Stimulated activated memory B cell treated with anti-CD40 and anti-IgM and Interleukin-4, amounts not matched to agents 10 μg/mL and 1 μg/mL and 100 μg/mL, for 72 hours (primary cell): ENCODE measurements around the gene IPO5.

Experiments used
- ATAC-seq: fragments of 150-1000 bp; cut with Tn5 transposase; 2 replicates; pipeline ENCODE4 v1.10.0; 2021
- H3K27ac Mint-ChIP-seq: one replicate; pipeline ENCODE4 v1.8.0; 2022; ENCODE audit warnings: mild to moderate bottlenecking, mixed read lengths
- H3K27me3 Mint-ChIP-seq: one replicate; pipeline ENCODE4 v1.8.0; 2022; ENCODE audit warnings: mixed read lengths
- H3K36me3 Mint-ChIP-seq: one replicate; pipeline ENCODE4 v1.8.0; 2022; ENCODE audit warnings: mixed read lengths
- H3K4me1 Mint-ChIP-seq: one replicate; pipeline ENCODE4 v1.8.0; 2022; ENCODE audit warnings: mixed read lengths
- H3K4me3 Mint-ChIP-seq: one replicate; pipeline ENCODE4 v1.8.0; 2022; ENCODE audit warnings: mild to moderate bottlenecking, moderate library complexity, mixed read lengths
- H3K9me3 Mint-ChIP-seq: one replicate; pipeline ENCODE4 v1.8.0; 2022; ENCODE audit warnings: mixed read lengths

IPO5 gene

DNA sequence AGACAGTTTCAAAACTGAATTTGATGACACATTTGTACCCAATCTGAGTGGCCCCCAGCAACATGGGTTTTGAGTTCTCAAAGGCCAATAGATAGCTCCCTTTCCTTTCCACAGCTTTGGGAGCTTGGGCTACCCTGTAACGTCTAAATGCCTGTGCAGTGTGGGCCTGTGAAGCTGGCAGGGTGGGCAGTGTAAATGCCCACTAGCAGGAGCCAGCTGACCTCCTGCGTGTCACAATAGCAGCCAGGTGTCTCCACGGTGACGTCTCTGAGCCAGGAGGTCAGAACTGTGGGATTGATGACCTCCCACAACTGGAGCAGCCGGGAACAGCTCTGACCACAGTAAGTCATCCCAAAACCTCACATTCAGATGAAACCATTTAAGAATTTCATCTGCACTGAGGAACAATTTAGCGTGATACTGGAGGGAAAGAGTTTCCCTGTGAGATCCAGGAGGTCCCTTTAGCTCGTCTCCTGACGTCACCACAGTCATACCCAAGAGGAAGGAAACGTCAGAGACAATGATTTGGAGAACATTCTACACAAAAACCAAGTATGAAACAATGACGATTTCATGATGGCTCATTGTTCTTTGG lies at the start of gene IPO5:
Gene IPO5 (plus strand): TSS at position 300 of the 595 bp plus-strand sequence. CDS start 23,022 bp downstream, outside the sequence.
- peaks cover 10% of the 10 kb centered on the region for H3K27me3 Mint-ChIP-seq
- no peak within 1 kb of the TSS for H3K4me3 Mint-ChIP-seq
- ATAC-seq, result no peak
- peaks cover 5% of the 10 kb centered on the region for H3K36me3 Mint-ChIP-seq
- peaks cover 6% of the 10 kb centered on the region for H3K4me1 Mint-ChIP-seq
- H3K27ac Mint-ChIP-seq, result no peak within 1 kb of the TSS
- H3K9me3 Mint-ChIP-seq, result no peaks in the 10 kb centered on the region

DNA sequence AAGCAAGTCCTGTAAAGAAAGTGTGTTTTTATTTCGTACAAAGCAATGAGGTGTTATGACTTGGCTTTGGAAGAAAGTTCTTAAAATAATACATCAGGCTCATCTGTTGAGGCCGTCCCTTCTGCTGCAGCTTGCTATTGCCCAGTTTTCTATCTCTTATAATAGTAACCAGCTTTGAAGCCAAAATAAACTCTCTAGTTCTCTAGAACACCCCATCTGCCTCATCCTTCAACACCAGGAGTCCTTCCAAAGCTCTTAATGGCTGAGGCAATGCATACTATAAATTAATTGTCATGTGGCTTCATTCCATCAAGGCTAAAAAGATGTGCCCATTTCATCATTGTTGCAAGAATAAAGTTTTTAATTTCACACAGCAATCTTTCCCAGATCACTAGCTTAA lies 49.4 kb upstream of the IPO5 start:
- no peaks in the 10 kb centered on the region for H3K36me3 Mint-ChIP-seq
- no peaks in the 10 kb centered on the region for H3K4me1 Mint-ChIP-seq
- H3K27ac Mint-ChIP-seq, result no peak overlapping the region
- no peak for ATAC-seq
- H3K9me3 Mint-ChIP-seq, result no peaks in the 10 kb centered on the region
- peaks cover 25% of the 10 kb centered on the region for H3K27me3 Mint-ChIP-seq
- no peak overlapping the region for H3K4me3 Mint-ChIP-seq

DNA sequence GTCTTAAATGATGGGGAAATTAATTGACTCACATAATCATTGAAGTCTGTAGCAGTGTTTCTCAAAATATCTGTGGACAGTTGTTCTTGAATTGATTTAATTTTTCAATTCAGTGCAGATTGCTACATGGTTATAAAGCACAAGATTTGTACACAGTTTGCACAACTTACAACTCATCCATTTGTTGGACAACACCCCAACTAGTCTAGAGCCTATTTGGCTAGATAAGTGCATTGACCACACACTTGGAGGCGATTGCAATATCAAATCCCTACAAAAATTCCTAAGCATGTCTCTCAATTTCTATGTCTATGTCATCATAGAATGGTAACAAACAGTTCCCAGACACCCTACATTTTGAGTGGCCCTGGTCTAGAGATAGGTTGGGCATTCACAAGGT lies 48.0 kb upstream of the IPO5 start:
- Mint-ChIP-seq H3K9me3 (no peaks in the 10 kb centered on the region), H3K27ac (no peak overlapping the region), H3K36me3 (no peaks in the 10 kb centered on the region), H3K27me3 (peaks cover 19% of the 10 kb centered on the region), H3K4me1 (no peaks in the 10 kb centered on the region), H3K4me3 (no peak overlapping the region)
- ATAC-seq, result no peak

DNA sequence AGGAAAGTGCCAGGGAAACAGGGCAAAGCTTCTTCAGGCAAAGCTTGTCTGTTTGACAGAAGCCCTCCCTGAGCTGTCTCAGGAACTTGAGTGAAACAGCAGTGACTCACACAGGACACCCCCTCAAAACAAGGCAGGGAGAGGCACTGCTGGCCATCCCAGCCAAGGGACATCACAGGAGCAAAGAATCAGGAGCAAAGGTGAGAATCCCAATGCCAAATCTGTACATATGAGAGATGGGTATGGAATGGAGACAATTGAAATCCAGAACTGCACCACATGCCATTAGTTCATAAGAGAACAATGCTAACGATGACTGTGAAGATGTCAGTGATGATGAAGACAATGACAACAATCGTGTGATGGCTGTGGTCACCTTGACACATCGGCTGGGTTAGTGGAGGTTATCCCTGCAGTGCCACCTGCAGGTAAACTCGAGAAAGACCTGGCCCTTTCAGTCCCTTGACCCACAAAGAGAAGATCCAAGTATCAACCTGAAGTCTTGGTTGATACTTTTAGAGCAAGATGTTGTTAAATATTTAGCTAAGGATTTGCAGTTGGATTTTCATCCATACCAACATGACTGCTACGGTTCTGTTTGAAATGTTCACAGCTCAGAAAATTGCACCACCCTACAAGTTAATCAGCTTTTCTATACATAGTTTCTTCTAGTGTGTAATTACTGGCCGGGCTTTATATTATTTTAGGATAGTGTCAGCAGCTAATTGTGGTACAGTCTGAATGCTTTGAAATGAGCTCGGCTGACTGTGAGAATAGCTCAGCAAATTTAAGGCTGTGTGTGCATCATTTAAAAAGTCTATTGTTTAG lies 42.0 kb upstream of the IPO5 start:
- Mint-ChIP-seq H3K36me3 (peaks cover 6% of the 10 kb centered on the region), H3K9me3 (peaks cover 15% of the 10 kb centered on the region), H3K27me3 (peaks cover 19% of the 10 kb centered on the region), H3K4me3 (no peak overlapping the region), H3K27ac (no peak overlapping the region), H3K4me1 (no peaks in the 10 kb centered on the region)
- no peak for ATAC-seq

DNA sequence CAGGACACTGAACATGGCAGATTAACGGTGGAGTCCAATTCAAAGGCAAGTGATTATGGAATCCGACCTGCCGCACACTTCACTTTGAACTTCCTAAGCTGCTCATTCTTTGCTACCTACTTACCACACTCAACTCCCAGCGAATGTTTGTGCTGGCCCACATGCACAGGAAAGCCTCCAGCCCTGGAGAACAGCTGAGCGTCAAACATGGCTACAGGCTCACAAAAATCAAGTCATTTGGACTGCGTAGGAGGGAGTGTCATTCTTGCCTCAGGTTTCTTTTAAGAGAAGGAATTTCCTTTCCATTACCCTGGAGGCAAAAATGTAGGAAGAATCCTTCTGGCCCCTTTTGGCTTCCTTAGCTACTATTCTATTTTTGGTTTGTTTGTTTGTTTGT lies 41.3 kb upstream of the IPO5 start:
- no peak overlapping the region for H3K27ac Mint-ChIP-seq
- peaks cover 6% of the 10 kb centered on the region for H3K36me3 Mint-ChIP-seq
- no peak overlapping the region for H3K4me3 Mint-ChIP-seq
- no peak for ATAC-seq
- peaks cover 15% of the 10 kb centered on the region for H3K9me3 Mint-ChIP-seq
- no peaks in the 10 kb centered on the region for H3K4me1 Mint-ChIP-seq
- peaks cover 19% of the 10 kb centered on the region for H3K27me3 Mint-ChIP-seq

DNA sequence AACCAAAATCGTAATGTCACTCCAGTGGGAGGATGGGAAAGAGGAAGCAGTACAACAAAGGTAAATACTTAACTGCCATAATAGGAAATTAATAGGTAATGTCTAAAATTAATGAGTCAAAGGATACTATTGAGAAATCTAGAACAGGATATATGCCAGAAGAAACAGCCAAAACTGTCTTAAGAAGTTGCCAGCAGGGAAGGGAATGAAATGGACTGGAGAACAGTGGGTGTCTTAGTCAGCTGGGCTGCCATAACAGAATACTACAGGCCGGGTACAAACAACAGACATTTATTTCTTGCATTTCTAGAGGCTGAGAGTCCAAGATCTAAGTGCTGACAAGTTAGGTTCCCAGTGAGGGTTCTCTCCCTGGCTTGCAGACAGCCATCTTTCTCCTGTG lies 40.3 kb upstream of the IPO5 start:
- peaks cover 14% of the 10 kb centered on the region for H3K27me3 Mint-ChIP-seq
- no peak overlapping the region for H3K4me3 Mint-ChIP-seq
- ATAC-seq, result no peak
- H3K36me3 Mint-ChIP-seq, result peaks cover 6% of the 10 kb centered on the region
- no peaks in the 10 kb centered on the region for H3K4me1 Mint-ChIP-seq
- peaks cover 15% of the 10 kb centered on the region for H3K9me3 Mint-ChIP-seq
- H3K27ac Mint-ChIP-seq, result no peak overlapping the region

DNA sequence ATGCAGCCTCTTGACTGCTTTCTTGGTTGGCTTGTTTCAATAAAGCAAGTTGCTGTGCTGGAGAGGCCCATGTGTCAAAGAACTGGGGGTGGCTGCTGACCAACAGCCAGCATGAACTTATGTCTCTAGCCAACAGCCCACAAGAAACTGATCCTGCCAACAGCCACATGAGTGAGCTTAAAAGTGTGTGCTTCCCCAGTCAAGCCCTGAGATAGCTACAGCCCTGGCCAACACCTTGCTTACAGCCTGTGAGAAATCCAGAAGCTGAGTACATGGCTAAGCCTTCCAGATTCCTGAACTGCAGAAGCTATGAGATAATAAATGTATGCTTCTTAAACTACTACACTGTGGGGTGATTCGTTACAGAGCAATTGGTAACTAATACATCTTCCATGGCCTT lies 38.9 kb upstream of the IPO5 start:
- peaks cover 6% of the 10 kb centered on the region for H3K36me3 Mint-ChIP-seq
- ATAC-seq, result no peak
- H3K27ac Mint-ChIP-seq, result no peak overlapping the region
- peaks cover 10% of the 10 kb centered on the region for H3K27me3 Mint-ChIP-seq
- H3K4me1 Mint-ChIP-seq, result no peaks in the 10 kb centered on the region
- H3K4me3 Mint-ChIP-seq, result no peak overlapping the region
- H3K9me3 Mint-ChIP-seq, result peaks cover 18% of the 10 kb centered on the region

DNA sequence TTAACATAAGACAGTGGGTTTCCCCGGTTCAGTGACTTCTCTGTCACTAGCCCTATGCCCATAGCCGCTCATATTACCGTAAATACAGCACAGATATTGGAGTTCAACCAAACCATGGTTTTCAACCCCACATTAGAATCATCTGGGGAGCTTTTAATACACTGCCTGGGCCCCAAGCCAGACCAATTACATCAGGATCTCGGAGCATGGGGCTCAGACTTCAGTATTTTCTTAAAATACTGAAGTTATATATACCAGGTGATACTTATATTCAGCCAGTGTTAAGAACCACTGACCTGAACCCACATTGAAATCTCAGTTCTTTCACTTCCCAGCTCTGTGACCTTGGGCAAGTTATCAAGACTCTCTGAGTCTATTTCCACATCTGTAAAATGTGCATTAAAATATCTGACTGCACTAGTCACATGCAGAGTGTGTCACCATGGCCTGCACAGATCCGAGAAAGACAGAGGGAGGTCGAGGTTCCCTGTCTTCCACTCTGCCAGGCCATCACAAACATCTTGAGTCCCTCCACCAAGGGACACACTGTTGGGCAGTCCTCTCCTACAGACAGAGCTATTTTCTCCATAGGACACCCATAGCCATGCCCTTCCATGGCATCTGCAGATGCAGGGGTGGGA lies 32.2 kb upstream of the IPO5 start:
- Mint-ChIP-seq H3K27ac (no peak overlapping the region), H3K27me3 (no peaks in the 10 kb centered on the region), H3K9me3 (peaks cover 13% of the 10 kb centered on the region), H3K4me3 (no peak overlapping the region), H3K36me3 (no peaks in the 10 kb centered on the region), H3K4me1 (no peaks in the 10 kb centered on the region)
- ATAC-seq, result no peak

DNA sequence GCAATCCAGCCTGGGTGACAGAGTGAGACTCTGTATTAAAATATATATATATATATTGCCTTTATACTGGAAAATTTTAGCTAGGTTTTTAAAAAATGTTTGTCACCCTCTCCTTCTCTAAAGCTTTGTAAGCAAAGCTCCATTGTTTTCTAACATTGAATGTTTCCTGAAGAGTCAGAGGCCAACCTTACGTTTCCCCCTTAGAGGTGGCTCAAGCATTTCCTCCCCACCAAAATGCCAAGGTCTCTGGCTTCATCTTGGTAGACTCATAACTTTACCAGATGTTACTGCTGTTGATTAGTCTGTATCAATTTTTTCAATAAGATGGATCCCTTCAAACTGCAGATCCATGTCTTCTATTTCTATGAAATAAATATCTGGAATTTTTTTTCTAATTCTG lies 25.2 kb upstream of the IPO5 start:
- Mint-ChIP-seq H3K36me3 (no peaks in the 10 kb centered on the region), H3K27me3 (peaks cover 23% of the 10 kb centered on the region), H3K4me1 (no peaks in the 10 kb centered on the region), H3K9me3 (no peaks in the 10 kb centered on the region), H3K4me3 (no peak overlapping the region), H3K27ac (no peak overlapping the region)
- no peak for ATAC-seq

DNA sequence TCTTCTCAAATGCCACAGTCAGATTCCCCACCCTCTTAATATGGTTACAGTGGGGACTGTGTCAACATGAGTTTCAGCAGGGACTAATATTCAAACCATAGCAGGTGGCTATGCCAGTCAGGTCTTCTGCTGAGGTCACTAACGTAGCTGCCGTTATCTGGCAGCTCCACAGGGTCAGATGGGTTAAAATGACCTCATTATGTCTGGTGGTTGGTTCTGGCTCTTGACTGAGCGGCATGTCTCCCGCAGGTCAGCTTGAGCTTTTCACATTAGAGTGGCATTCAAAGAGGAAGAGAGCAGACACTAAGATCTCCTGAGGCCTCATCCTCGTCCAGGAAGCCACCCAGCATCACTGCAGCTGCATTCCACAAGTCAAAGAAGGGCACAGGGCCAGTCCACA lies 21.4 kb upstream of the IPO5 start:
- no peak overlapping the region for H3K4me3 Mint-ChIP-seq
- H3K36me3 Mint-ChIP-seq, result no peaks in the 10 kb centered on the region
- no peaks in the 10 kb centered on the region for H3K4me1 Mint-ChIP-seq
- H3K27ac Mint-ChIP-seq, result no peak overlapping the region
- ATAC-seq, result no peak
- no peaks in the 10 kb centered on the region for H3K9me3 Mint-ChIP-seq
- H3K27me3 Mint-ChIP-seq, result peaks cover 46% of the 10 kb centered on the region

DNA sequence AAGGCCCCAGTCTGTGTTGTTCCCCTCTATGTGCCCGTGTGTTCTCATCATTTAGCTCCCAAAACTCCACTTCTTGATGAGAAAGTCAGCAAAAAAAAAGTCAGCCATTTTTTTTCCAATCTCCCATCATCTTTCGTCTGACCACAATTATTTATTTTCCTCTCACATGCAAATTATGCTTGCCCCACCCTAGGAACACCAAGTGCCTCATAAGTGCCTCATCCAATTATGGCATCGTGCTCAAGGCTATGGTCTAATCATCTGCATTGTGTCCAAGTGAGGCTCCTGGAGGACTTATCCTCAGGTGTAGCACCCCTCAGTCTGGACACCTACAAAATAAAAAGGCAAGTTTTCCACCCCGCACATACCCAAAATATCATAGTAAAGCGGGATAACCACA lies 20.8 kb upstream of the IPO5 start:
- Mint-ChIP-seq H3K4me1 (no peaks in the 10 kb centered on the region), H3K36me3 (no peaks in the 10 kb centered on the region), H3K9me3 (no peaks in the 10 kb centered on the region), H3K27ac (no peak overlapping the region), H3K27me3 (peaks cover 49% of the 10 kb centered on the region), H3K4me3 (no peak overlapping the region)
- no peak for ATAC-seq

DNA sequence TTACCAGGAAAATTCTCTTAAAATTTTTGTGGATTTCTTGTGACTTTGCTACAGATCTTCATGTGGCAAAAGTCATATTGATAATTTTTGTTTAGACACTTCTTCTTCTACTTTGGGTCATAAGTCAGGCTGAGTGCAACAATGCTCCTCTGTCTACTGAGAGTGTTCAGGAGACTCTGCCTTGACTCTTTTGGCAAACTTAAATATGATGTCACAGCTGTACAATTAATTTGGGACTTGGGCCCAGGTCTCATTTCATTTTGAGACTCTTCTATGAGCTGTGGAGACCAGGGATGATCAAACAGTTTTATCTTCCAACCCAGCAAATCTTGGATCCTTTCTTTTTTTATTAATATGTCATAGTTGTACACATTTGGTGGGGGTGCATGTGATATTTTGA lies 19.7 kb upstream of the IPO5 start:
- Mint-ChIP-seq H3K4me1 (no peaks in the 10 kb centered on the region), H3K4me3 (no peak overlapping the region), H3K36me3 (no peaks in the 10 kb centered on the region), H3K9me3 (no peaks in the 10 kb centered on the region), H3K27ac (no peak overlapping the region), H3K27me3 (peaks cover 56% of the 10 kb centered on the region)
- no peak for ATAC-seq

DNA sequence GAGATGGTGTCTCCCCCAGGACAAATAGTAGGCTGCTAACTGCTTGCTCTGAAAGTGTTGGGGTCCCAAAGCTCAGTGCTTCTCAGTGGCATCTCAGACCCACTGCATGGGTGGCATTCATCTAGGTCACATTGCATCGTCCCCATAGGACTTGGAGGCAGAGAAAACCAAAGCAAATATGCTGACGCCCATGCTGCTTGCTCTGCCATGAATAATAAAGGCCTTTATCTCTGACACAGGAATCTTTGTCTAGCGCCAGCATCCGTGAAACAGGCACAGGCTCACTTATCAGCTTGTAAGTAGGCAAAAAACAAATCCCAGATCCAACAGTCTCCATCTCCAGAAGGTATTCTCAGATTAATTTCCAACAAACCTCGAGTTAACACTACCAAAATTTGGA lies 18.9 kb upstream of the IPO5 start:
- Mint-ChIP-seq H3K4me1 (no peaks in the 10 kb centered on the region), H3K27me3 (peaks cover 58% of the 10 kb centered on the region), H3K36me3 (no peaks in the 10 kb centered on the region), H3K4me3 (no peak overlapping the region), H3K27ac (no peak overlapping the region), H3K9me3 (no peaks in the 10 kb centered on the region)
- ATAC-seq, result no peak

DNA sequence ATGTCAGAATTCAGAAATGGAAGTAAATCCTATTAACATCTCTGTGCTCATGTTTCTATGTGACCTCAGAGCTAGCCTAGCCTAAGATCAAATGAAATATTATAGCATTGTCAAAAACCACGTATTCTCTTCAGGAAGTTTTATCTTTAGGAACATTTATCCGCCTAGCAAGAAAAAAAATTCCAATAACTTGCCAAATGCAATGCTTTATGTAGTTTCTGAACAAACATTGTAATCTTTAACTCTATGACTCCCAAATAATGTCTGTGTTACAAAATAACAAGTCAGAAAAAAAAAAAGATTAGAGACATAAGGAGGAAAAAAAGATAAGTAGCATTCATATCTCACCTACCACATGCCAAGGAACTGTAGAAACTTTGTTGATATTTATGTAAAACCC lies 18.4 kb upstream of the IPO5 start:
- no peaks in the 10 kb centered on the region for H3K4me1 Mint-ChIP-seq
- no peaks in the 10 kb centered on the region for H3K9me3 Mint-ChIP-seq
- no peaks in the 10 kb centered on the region for H3K36me3 Mint-ChIP-seq
- no peak overlapping the region for H3K27ac Mint-ChIP-seq
- peaks cover 58% of the 10 kb centered on the region for H3K27me3 Mint-ChIP-seq
- ATAC-seq, result no peak
- H3K4me3 Mint-ChIP-seq, result no peak overlapping the region

DNA sequence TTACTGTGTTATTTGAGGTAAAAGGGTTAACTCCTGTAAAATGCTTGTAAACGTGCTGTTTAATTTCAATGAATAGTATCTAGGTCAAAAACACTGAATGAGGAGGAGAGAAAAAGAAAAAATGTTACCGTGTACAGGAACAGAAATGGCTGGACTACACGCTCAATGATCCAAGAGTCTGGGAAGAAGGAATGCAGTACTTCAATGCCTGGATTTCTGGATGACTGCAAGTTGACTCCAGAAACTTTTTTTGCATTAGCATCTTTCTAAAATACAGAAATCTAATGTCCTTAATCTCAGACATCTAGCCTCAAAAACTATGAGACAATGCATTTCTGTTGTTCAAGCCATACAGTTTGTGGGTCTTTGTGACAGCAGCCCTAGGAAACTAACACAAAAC lies 17.4 kb upstream of the IPO5 start:
- Mint-ChIP-seq H3K4me1 (no peaks in the 10 kb centered on the region), H3K27ac (no peak overlapping the region), H3K9me3 (no peaks in the 10 kb centered on the region), H3K27me3 (peaks cover 56% of the 10 kb centered on the region), H3K4me3 (no peak overlapping the region), H3K36me3 (no peaks in the 10 kb centered on the region)
- no peak for ATAC-seq
